PC-3 (cell line): Measurements from ENCODE around the gene ARPIN. TPM values are rescaled to one million over a fixed set of nuclear protein-coding genes. Genes with fewer than 3 reads are reported as not detected.

ENCODE experiments used
- ATAC-seq: fragments of 200-7000 bp; cut with Tn5 transposase; 2 replicates; pipeline ENCODE4 v1.9.1; 2020; ENCODE audit warnings: mild to moderate bottlenecking, moderate library complexity
- BruUV-seq: library from RNA; stranded (reverse); fragments of 400-500 nt; replicated peaks from 2 replicates; lab custom pipeline; 2021; lab: Mats Ljungman, UMichigan
- CTCF ChIA-PET: fragments of 300-600 bp; sonication (Branson Sonifier 250); formaldehyde crosslinking; loops from one replicate; lab custom pipeline; 2022; ENCODE audit warnings: antibody characterized with exemption; lab: Charles Lee
- POLR2A ChIA-PET: fragments of 300-600 bp; sonication (Branson Sonifier 250); formaldehyde crosslinking; loops from one replicate; lab custom pipeline; 2022; ENCODE audit warnings: antibody characterized with exemption; ENCODE audit not compliant: unreplicated experiment; lab: Charles Lee
- DNase-seq: peaks from one replicate; pipeline ENCODE4 v3.0.0-alpha.2; 2015
- H2AFZ ChIP-seq: fragments of 300-600 bp; sonication (generic); 2 replicates; pipeline ENCODE4 v1.6.0; 2016; ENCODE audit warnings: antibody characterized with exemption, low read length
- H3F3A ChIP-seq: fragments of 300-600 bp; sonication (generic); one replicate; pipeline ENCODE4 v1.6.0; 2017; ENCODE audit warnings: antibody characterized with exemption, low read length, control low read depth, mild to moderate bottlenecking; ENCODE audit not compliant: unreplicated experiment
- H3K27ac ChIP-seq: fragments of 300-600 bp; sonication (generic); 2 replicates; pipeline ENCODE4 v1.5.1; 2016; ENCODE audit warnings: mild to moderate bottlenecking, low read length
- H3K27me3 ChIP-seq: fragments of 300-600 bp; sonication (generic); 2 replicates; pipeline ENCODE4 v1.6.1; 2016; ENCODE audit warnings: low read length, mixed read lengths
- H3K36me3 ChIP-seq: fragments of 300-600 bp; sonication (generic); 2 replicates; pipeline ENCODE4 v1.6.1; 2016; ENCODE audit warnings: low read depth, mixed run types, low read length, mixed read lengths
- H3K4me1 ChIP-seq: fragments of 300-600 bp; sonication (generic); 2 replicates; pipeline ENCODE4 v1.5.1; 2016; ENCODE audit warnings: low read length; ENCODE audit not compliant: insufficient read depth
- H3K4me2 ChIP-seq: fragments of 300-600 bp; sonication (generic); 2 replicates; pipeline ENCODE4 v1.6.0; 2016; ENCODE audit warnings: low read length
- H3K4me3 ChIP-seq: fragments of 300-600 bp; sonication (generic); 2 replicates; pipeline ENCODE4 v1.5.1; 2016; ENCODE audit warnings: mild to moderate bottlenecking, low read length, mixed read lengths
- H3K79me2 ChIP-seq: fragments of 300-600 bp; sonication (generic); 2 replicates; pipeline ENCODE4 v1.6.1; 2017; ENCODE audit warnings: low read length, mixed read lengths
- H3K9ac ChIP-seq: fragments of 300-600 bp; sonication (generic); 2 replicates; pipeline ENCODE4 v1.6.0; 2016; ENCODE audit warnings: mild to moderate bottlenecking, low read length
- H3K9me2 ChIP-seq: fragments of 300-600 bp; sonication (generic); replicated peaks from 2 replicates; pipeline ENCODE4 v1.6.1; 2016; ENCODE audit warnings: mixed run types, low read length, mixed read lengths
- H3K9me3 ChIP-seq: fragments of 300-600 bp; sonication (generic); 2 replicates; pipeline ENCODE4 v1.6.1; 2016; ENCODE audit warnings: low read length, mixed read lengths
- H4K20me1 ChIP-seq: fragments of 300-600 bp; sonication (generic); 2 replicates; pipeline ENCODE4 v1.6.1; 2016; ENCODE audit warnings: low read length, mixed read lengths
- EZH2 ChIP-seq: fragments of 300-600 bp; sonication (generic); IDR thresholded peaks from one replicate; pipeline ENCODE4 v1.6.1; 2017; ENCODE audit warnings: antibody characterized with exemption, mild to moderate bottlenecking, low read length; ENCODE audit not compliant: unreplicated experiment
- EZH2phosphoT487 ChIP-seq: fragments of 300-600 bp; sonication (generic); IDR thresholded peaks from 2 replicates; pipeline ENCODE4 v1.6.1; 2018; ENCODE audit warnings: mild to moderate bottlenecking, antibody characterized with exemption, low read length, borderline replicate concordance
- intact Hi-C: fragments of 100-400 bp; cut with micrococcal nuclease; formaldehyde crosslinking; loops from 2 replicates; pipeline ENCODE4 v1.9.0; 2023
- total RNA-seq: library from RNA; depleted of rRNA; stranded (reverse); fragments of >200 nt; gene quantifications from 2 replicates; pipeline ENCODE4 v1.2.3, GENCODE V29; 2014
- TF ChIP-seq, protein P1 (sequence below): fragments of 300-600 bp; sonication (generic); conservative IDR thresholded peaks from 2 replicates; pipeline ENCODE4 v1.5.1; 2017; ENCODE audit warnings: antibody characterized with exemption, low read depth, mild to moderate bottlenecking, low read length

ARPIN gene
- total RNA-seq, 1 experiment from 2014 or later: 8.0 TPM

DNA sequence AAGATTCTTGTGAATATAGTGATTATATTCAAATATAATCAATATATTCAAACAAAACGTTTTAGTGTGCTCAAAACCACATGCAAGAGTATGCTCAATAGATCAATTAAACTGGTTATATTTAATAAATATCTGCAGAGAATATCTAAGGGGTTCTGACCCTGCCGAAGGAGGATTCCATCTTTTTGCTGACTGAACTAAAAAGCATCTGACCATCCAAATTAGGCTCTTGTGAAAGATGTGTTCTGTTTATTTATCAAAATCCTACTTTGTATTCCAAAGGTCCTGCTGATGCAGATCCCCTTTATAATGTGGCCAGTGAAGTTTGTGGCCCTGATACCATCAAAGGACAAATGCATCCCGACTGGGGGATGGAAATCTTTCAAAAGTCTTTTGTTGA, 41.8 kb upstream of the ARPIN start:
- DNase-seq: no peak
- ChIA-PET CTCF (no interaction called here), POLR2A (no interaction called here)
- H3K9me3 ChIP-seq: no peaks in the 10 kb centered on the region
- no peaks in the 10 kb centered on the region for H3K36me3 ChIP-seq
- H3K9me2 ChIP-seq: no peaks in the 10 kb centered on the region
- H4K20me1 ChIP-seq: no peaks in the 10 kb centered on the region
- no peaks in the 10 kb centered on the region for H3F3A ChIP-seq
- intact Hi-C loops: no loop called here
- ATAC-seq: no peak
- no TSS peak for BruUV-seq
- no peak overlapping the region for H3K4me2 ChIP-seq
- no peak overlapping the region for H3K9ac ChIP-seq
- H2AFZ ChIP-seq: no peak overlapping the region
- H3K4me3 ChIP-seq: no peak overlapping the region
- H3K27ac ChIP-seq: no peak overlapping the region
- no peaks in the 10 kb centered on the region for H3K79me2 ChIP-seq
- TF ChIP-seq EZH2phosphoT487 (no peak), EZH2 (no peak)
- TF ChIP-seq, protein P1, sequence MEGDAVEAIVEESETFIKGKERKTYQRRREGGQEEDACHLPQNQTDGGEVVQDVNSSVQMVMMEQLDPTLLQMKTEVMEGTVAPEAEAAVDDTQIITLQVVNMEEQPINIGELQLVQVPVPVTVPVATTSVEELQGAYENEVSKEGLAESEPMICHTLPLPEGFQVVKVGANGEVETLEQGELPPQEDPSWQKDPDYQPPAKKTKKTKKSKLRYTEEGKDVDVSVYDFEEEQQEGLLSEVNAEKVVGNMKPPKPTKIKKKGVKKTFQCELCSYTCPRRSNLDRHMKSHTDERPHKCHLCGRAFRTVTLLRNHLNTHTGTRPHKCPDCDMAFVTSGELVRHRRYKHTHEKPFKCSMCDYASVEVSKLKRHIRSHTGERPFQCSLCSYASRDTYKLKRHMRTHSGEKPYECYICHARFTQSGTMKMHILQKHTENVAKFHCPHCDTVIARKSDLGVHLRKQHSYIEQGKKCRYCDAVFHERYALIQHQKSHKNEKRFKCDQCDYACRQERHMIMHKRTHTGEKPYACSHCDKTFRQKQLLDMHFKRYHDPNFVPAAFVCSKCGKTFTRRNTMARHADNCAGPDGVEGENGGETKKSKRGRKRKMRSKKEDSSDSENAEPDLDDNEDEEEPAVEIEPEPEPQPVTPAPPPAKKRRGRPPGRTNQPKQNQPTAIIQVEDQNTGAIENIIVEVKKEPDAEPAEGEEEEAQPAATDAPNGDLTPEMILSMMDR: no peak
- H3K4me1 ChIP-seq: no peaks in the 10 kb centered on the region
- H3K27me3 ChIP-seq: no peaks in the 10 kb centered on the region

- CTCF ChIA-PET: no interaction called here
- H3K4me2 ChIP-seq: no peak overlapping the region
- no peaks in the 10 kb centered on the region for H3F3A ChIP-seq
- POLR2A ChIA-PET: no interaction called here
- BruUV-seq: no TSS peak
- DNase-seq: no peak
- intact Hi-C loops: no loop called here
- ATAC-seq: no peak
- no peaks in the 10 kb centered on the region for H3K4me1 ChIP-seq
- no peaks in the 10 kb centered on the region for H3K9me3 ChIP-seq
- H3K36me3 ChIP-seq: no peaks in the 10 kb centered on the region
- H3K27ac ChIP-seq: no peak overlapping the region
- TF ChIP-seq EZH2 (no peak), EZH2phosphoT487 (no peak)
- TF ChIP-seq, protein P1: no peak
- H3K9ac ChIP-seq: no peak overlapping the region
- H3K4me3 ChIP-seq: no peak overlapping the region
- no peaks in the 10 kb centered on the region for H3K27me3 ChIP-seq
- H2AFZ ChIP-seq: no peak overlapping the region
- H3K79me2 ChIP-seq: no peaks in the 10 kb centered on the region
- H4K20me1 ChIP-seq: no peaks in the 10 kb centered on the region
- no peaks in the 10 kb centered on the region for H3K9me2 ChIP-seq
Measured at GRCh38 chr15:89948796-89949195, 36.0 kb upstream of the ARPIN start.

- Histone ChIP-seq H3K27ac (no peak overlapping the region), H3K9me2 (no peaks in the 10 kb centered on the region), H3K27me3 (no peaks in the 10 kb centered on the region), H3K9ac (no peak overlapping the region), H2AFZ (no peak overlapping the region), H3K4me3 (no peak overlapping the region), H3F3A (no peaks in the 10 kb centered on the region), H3K4me1 (no peaks in the 10 kb centered on the region), H3K9me3 (no peaks in the 10 kb centered on the region), H3K36me3 (no peaks in the 10 kb centered on the region), H4K20me1 (no peaks in the 10 kb centered on the region), H3K79me2 (no peaks in the 10 kb centered on the region), H3K4me2 (no peak overlapping the region)
- ATAC-seq (no peak), DNase-seq (no peak)
- no TSS peak for BruUV-seq
- intact Hi-C loops: no loop called here
- ChIA-PET CTCF (no interaction called here), POLR2A (no interaction called here)
- TF ChIP-seq EZH2: no peak
Measured at GRCh38 chr15:89947385-89947784, 34.6 kb upstream of the ARPIN start.
